RWPE2 (cell line): ENCODE results near the gene ACTR2.

Source experiments
- ATAC-seq: fragments of 200-7000 bp; cut with Tn5 transposase; 3 replicates; pipeline ENCODE4 v1.9.1; 2021; ENCODE audit warnings: low read depth
- DNase-seq: peaks from one replicate; pipeline ENCODE4 v3.0.0-alpha.2; 2020; ENCODE audit warnings: low spot score
- H3K27ac ChIP-seq: fragments of 450-650 bp; 2 replicates; pipeline ENCODE4 v1.5.1; 2017; ENCODE audit warnings: mild to moderate bottlenecking; ENCODE audit not compliant: poor library complexity, severe bottlenecking
- H3K27me3 ChIP-seq: fragments of 250-450 bp; sonication (Bioruptor Pico); 2 replicates; pipeline ENCODE4 v1.5.1; 2021; ENCODE audit warnings: mild to moderate bottlenecking, moderate library complexity; ENCODE audit not compliant: insufficient read depth, poor library complexity, severe bottlenecking
- H3K36me3 ChIP-seq: fragments of 250-450 bp; sonication (Bioruptor Pico); 2 replicates; pipeline ENCODE4 v1.5.1; 2020; ENCODE audit warnings: low read depth, mild to moderate bottlenecking, moderate library complexity
- H3K4me1 ChIP-seq: fragments of 250-450 bp; sonication (Bioruptor Pico); 2 replicates; pipeline ENCODE4 v1.5.1; 2021; ENCODE audit warnings: mild to moderate bottlenecking, moderate library complexity; ENCODE audit not compliant: insufficient read depth, poor library complexity, severe bottlenecking
- H3K4me3 ChIP-seq: fragments of 250-450 bp; sonication (Bioruptor Pico); 2 replicates; pipeline ENCODE4 v1.5.1; 2021; ENCODE audit warnings: mild to moderate bottlenecking, moderate library complexity; ENCODE audit not compliant: severe bottlenecking
- H3K9me3 ChIP-seq: fragments of 250-450 bp; sonication (Bioruptor Pico); 2 replicates; pipeline ENCODE4 v1.5.1; 2021; ENCODE audit warnings: mild to moderate bottlenecking, moderate library complexity; ENCODE audit not compliant: severe bottlenecking
- TF ChIP-seq, protein P1 (sequence below): fragments of 450-650 bp; IDR thresholded peaks from one replicate; pipeline ENCODE4 v1.5.1; 2017; ENCODE audit warnings: mild to moderate bottlenecking, moderate library complexity; ENCODE audit not compliant: poor library complexity, severe bottlenecking

The ACTR2 gene

DNA sequence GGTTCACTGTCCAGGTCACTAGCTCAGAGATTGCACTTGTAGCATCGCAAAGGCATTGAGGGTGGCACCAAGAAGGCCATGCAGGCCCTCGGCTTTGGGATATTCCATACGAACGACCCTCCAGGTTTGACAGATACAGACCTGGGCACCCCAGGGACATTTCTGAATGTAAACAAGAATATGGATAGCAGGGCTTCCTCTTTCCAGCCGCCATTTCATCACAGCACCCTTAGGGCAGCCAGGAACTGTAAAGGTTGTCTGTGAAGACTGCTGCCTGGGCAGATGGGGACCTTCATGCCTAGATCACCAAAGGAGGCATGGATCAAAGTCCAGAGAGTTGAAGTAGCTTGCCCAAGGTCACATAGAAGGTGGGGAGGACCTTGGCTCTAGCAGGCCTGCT is 70.5 kb downstream of the ACTR2 start:
- H3K27ac ChIP-seq, result no peak overlapping the region
- ATAC-seq (no peak), DNase-seq (no peak)
- H3K27me3 ChIP-seq, result no peaks in the 10 kb centered on the region
- no peaks in the 10 kb centered on the region for H3K9me3 ChIP-seq
- no peaks in the 10 kb centered on the region for H3K4me1 ChIP-seq
- TF ChIP-seq, protein P1, sequence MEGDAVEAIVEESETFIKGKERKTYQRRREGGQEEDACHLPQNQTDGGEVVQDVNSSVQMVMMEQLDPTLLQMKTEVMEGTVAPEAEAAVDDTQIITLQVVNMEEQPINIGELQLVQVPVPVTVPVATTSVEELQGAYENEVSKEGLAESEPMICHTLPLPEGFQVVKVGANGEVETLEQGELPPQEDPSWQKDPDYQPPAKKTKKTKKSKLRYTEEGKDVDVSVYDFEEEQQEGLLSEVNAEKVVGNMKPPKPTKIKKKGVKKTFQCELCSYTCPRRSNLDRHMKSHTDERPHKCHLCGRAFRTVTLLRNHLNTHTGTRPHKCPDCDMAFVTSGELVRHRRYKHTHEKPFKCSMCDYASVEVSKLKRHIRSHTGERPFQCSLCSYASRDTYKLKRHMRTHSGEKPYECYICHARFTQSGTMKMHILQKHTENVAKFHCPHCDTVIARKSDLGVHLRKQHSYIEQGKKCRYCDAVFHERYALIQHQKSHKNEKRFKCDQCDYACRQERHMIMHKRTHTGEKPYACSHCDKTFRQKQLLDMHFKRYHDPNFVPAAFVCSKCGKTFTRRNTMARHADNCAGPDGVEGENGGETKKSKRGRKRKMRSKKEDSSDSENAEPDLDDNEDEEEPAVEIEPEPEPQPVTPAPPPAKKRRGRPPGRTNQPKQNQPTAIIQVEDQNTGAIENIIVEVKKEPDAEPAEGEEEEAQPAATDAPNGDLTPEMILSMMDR, result no peak
- H3K36me3 ChIP-seq, result no peaks in the 10 kb centered on the region
- H3K4me3 ChIP-seq, result no peak overlapping the region

DNA sequence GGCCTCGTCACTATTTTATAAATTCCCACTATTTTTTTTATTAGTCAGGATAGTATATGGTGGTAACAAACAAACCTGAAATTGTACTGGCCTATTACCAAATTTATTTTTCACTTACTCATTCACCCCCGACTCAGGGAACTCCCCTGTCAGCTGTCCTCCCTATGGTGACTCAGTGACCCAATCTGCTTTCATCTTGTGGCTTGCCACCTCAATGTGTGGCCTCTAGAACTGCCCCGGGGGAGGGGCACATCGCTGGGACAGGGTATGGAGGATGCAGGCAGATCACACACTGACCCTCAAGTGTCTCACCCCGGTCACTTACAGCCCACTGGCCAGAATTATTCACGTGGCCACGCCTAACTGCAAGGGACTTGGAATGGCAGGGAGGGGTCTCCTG is 71.6 kb downstream of the ACTR2 start:
- H3K36me3 ChIP-seq, result no peaks in the 10 kb centered on the region
- H3K27me3 ChIP-seq, result no peaks in the 10 kb centered on the region
- no peak for DNase-seq
- H3K9me3 ChIP-seq, result no peaks in the 10 kb centered on the region
- H3K4me3 ChIP-seq, result no peak overlapping the region
- H3K27ac ChIP-seq, result no peak overlapping the region
- TF ChIP-seq, protein P1, result no peak
- H3K4me1 ChIP-seq, result no peaks in the 10 kb centered on the region
- no peak for ATAC-seq

DNA sequence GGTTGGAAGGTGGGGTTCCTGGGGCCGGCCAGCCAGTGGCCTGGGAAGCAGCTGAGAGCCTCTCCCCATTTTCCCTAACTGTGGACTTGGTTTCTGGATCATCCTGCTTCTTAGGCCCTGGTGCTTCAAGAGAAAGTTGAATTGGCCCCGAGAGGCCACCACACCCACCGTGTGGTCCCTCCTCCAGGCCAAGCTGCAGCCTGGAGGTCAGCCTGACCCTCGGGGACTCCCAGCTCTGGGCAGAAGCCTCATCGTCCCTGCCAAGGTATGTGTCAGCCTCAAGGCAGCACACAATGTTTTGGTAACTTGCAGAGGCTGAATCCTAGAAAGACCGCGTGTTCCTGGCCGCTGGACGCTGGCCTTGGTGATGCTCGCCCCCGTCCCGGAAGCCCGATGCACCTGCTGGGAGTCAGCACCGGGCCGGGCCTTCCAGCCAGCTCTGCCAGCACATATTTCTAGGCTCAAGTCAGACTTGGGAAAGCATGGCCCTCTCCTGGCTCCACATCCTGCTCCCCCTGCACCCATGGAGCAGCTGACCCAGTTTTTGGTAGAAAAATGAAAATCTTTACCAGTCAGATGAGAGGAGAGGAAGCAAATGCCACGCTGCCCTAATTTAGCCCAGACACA is 72.6 kb downstream of the ACTR2 start:
- Histone ChIP-seq H3K36me3 (no peaks in the 10 kb centered on the region), H3K4me1 (no peaks in the 10 kb centered on the region), H3K27ac (peak overlapping the region; percentile 17), H3K27me3 (no peaks in the 10 kb centered on the region), H3K4me3 (no peak overlapping the region), H3K9me3 (peaks cover 2% of the 10 kb centered on the region)
- TF ChIP-seq, protein P1, result no peak
- DNase-seq (no peak), ATAC-seq (peak; percentile 12; the same call in 2 of the 3 replicates)

DNA sequence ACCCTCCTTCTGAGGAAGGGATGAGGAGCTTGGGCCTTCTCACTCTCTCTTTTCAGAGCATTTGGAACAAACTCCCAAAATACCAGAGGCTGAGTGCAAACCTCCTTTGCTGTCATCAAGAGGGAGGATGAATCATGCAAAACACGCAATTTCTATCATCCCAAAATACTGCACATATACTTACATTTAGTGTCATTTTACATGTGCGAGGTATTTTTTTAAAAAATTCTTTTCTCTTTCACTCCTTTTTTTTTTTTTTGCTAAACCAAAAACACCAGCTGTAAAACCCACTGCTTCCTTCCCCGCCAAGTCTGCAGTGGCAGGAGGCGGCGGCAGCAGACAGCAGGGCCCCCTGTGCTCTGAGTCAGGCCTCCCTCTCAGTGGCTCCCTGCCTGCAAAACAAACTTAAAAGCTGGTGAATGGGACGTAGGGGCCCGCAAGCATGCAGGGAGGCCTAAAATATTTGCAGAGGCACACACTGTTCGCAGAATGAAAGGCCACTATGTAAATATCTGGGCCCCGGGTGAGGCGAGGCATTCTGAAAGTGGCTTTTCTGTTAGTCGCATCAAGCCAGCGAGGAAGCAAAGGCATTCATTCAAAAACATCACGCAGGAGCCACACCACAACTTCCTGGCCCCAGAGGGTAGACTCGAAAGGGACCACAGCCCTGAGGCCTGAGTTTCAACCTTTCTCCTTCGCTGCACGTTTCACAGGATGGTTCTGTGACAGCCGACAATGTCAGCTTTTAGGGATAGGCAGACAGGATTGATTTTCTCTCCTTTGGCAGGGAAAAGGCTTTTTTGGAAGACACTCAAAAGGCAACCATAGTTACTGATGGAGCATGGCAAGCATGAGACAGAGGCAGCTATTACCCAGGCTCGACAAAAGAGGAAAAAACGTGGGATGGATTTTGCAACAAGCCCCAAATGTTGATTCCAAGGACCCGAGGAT is 73.4 kb downstream of the ACTR2 start:
- ATAC-seq (peak; percentile 58), DNase-seq (no peak)
- Histone ChIP-seq H3K27ac (peak overlapping the region; percentile 17), H3K9me3 (peaks cover 2% of the 10 kb centered on the region), H3K36me3 (no peaks in the 10 kb centered on the region), H3K4me1 (no peaks in the 10 kb centered on the region), H3K4me3 (no peak overlapping the region), H3K27me3 (no peaks in the 10 kb centered on the region)
- TF ChIP-seq, protein P1, result no peak
